ENCODE measurements around the gene INMT. TPM values are rescaled to one million over a fixed set of nuclear protein-coding genes. Genes with fewer than 3 reads are reported as not detected.

Gene INMT
- total RNA-seq, 2 experiments from 2014 or later: 0.32 TPM; not detected in 1

GRCh38 chr7:30800785-30801252, 48.9 kb downstream of the INMT start:
- Histone ChIP-seq H3K79me2 (ENCODE audit: insufficient read depth, low read depth, low read length) (no peaks in the 10 kb centered on the region), H3K4me2 (ENCODE audit: low read length) (no peak overlapping the region), H3K9me3 (ENCODE audit: low read length) (no peaks in the 10 kb centered on the region), H3K9me2 (ENCODE audit: insufficient read depth, low read length) (no peaks in the 10 kb centered on the region), H3K36me3 (ENCODE audit: insufficient read depth, low read length) (no peaks in the 10 kb centered on the region), H2AFZ (ENCODE audit: low read length) (no peak overlapping the region), H3K4me1 (ENCODE audit: insufficient read depth, low read length, poor library complexity, severe bottlenecking) (peaks cover 47% of the 10 kb centered on the region), H3K27ac (ENCODE audit: low read depth, low read length, poor library complexity, severe bottlenecking) (no peak overlapping the region), H3K4me3 (ENCODE audit: low read depth, low read length, poor library complexity, severe bottlenecking) (no peak overlapping the region), H4K20me1 (ENCODE audit: insufficient read depth, low read length) (no peaks in the 10 kb centered on the region)
- CTCF ChIA-PET (ENCODE audit: unreplicated experiment): no interaction called here
- intact Hi-C loops (cut with micrococcal nuclease; ENCODE audit: unreplicated experiment): loop anchor here (1.0 kb wide), 3 partner anchors 107 to 321 kb away; no protein-coding TSS in a partner anchor
- BruUV-seq (replicated peaks): no TSS peak
- POLR2A ChIA-PET: no interaction called here
- no peak for TF ChIP-seq EZH2phosphoT487 (IDR thresholded peaks at IDR 0.05; ENCODE audit: borderline replicate concordance, low read depth, low read length)
- peak; percentile 86 for TF ChIP-seq CTCF (conservative IDR thresholded peaks at IDR 0.05; ENCODE audit: low read length)
- DNase-seq (ENCODE audit: low spot score): peak; percentile 73

GRCh38 chr7:30802812-30803211, 50.9 kb downstream of the INMT start:
- CTCF ChIA-PET (ENCODE audit: unreplicated experiment): no interaction called here
- no TSS peak for BruUV-seq (replicated peaks)
- H3K79me2 ChIP-seq (ENCODE audit: insufficient read depth, low read depth, low read length): no peaks in the 10 kb centered on the region

More at GRCh38 chr7:30802812-30803211, 50.9 kb downstream of the INMT start:
- H3K36me3 ChIP-seq (ENCODE audit: insufficient read depth, low read length): no peaks in the 10 kb centered on the region
- peaks cover 27% of the 10 kb centered on the region for H3K4me1 ChIP-seq (ENCODE audit: insufficient read depth, low read length, poor library complexity, severe bottlenecking)
- intact Hi-C loops (cut with micrococcal nuclease; ENCODE audit: unreplicated experiment): no loop called here
- no peak for DNase-seq (ENCODE audit: low spot score)
- TF ChIP-seq CTCF (conservative IDR thresholded peaks at IDR 0.05; ENCODE audit: low read length): no peak
- TF ChIP-seq EZH2phosphoT487 (IDR thresholded peaks at IDR 0.05; ENCODE audit: borderline replicate concordance, low read depth, low read length): no peak
- no peak overlapping the region for H3K4me2 ChIP-seq (ENCODE audit: low read length)
- H2AFZ ChIP-seq (ENCODE audit: low read length): no peak overlapping the region
- no peaks in the 10 kb centered on the region for H4K20me1 ChIP-seq (ENCODE audit: insufficient read depth, low read length)
- no peaks in the 10 kb centered on the region for H3K9me2 ChIP-seq (ENCODE audit: insufficient read depth, low read length)
- H3K4me3 ChIP-seq (ENCODE audit: low read depth, low read length, poor library complexity, severe bottlenecking): no peak overlapping the region
- no peak overlapping the region for H3K27ac ChIP-seq (ENCODE audit: low read depth, low read length, poor library complexity, severe bottlenecking)
- POLR2A ChIA-PET: no interaction called here
- no peaks in the 10 kb centered on the region for H3K9me3 ChIP-seq (ENCODE audit: low read length)
